ENCODE results near the gene KLHL11.
"Not testable (repeated sequence)": the region's sequence is repeated elsewhere in the genome, so short reads cannot be mapped to it uniquely, and the experiment has no call there.

KLHL11 gene

GRCh38 chr17:41835800-41836549 lies 29.2 kb downstream of the KLHL11 start, which contains the start of gene NT5C3B:
Gene NT5C3B, minus strand, starts transcription at chr17:41836232. Its CDS starts 39 bp downstream, at chr17:41836193.
- peak; percentile 35 for DNase-seq

- DNase-seq, result no peak
These were observed 29.9 kb downstream of the KLHL11 start for GRCh38 chr17:41835214-41835799.

DNA sequence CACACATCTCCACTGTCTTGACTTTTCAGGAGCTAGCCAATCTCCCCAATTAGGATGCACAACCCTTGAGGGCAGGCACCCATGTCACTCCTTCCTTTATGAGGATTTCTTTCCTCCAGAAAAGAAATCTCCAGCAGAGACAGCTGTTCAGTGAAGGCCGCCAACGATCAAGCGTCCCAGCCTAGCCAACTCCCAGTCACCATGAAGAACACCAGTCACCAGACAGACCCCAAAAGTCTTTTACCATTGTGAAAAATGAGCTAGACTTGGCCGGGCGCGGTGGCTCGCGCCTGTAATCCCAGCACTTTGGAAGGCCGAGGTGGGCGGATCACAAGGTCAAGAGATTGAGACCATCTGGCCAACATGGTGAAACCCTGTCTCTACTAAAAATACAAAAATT lies 35.3 kb downstream of the KLHL11 start:
- not testable (repeated sequence) for DNase-seq

DNA sequence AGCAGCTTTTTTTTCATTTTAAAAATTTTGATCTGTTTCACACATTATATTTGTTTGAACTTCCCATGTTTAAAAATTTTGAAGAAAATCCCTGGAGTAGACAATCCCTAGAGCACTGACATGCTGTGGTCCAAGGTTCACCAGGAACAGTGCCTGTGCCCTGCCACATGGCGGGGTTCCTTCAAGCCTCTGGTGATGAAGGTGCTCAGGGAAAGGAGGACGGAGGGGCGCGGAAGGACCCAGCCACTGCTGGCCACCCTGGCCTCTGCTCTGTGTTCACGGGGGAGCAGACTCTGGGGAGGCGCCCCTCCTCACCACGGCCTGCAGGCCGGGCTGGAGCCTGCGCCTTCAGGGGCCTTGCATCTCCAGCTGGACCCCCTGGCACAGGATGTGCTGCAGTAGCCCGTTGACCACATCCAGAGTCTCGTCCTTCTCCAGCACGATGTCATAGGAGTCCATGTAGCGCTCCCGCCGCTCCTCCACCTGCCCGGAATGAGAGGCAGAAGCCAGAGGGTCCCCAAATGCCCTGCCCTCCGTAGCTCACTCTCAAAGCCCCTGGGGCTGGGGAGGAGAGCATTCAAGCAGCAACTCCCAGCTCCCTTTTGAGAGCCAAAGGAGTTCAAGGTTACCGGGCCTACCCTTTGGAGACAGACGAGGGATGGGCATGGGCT lies 39.9 kb downstream of the KLHL11 start:
- DNase-seq, result no peak

DNA sequence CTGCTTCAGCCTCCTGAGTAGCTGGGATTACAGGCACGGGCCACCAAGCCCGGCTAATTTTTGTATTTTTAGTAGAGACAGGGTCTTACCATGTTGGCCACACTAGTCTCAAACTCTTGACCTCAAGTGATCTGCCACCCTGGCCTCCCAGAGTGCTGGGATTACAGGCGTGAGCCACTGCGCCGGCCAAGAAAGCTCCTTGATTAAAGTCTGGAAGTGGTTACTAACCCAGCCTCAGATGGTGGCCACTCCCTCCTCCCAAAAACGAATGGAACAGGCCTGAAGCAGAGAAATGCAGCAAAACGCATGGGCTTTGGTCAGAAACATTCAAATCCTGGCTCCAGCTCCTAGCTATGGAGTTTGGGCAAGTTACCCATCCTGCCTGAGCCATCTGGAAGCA lies 41.1 kb downstream of the KLHL11 start:
- DNase-seq, result no peak

GRCh38 chr17:41823580-41823979 lies 41.6 kb downstream of the KLHL11 start:
- no peak for DNase-seq

GRCh38 chr17:41823141-41823524 lies 42.1 kb downstream of the KLHL11 start:
- DNase-seq, result no peak

DNA sequence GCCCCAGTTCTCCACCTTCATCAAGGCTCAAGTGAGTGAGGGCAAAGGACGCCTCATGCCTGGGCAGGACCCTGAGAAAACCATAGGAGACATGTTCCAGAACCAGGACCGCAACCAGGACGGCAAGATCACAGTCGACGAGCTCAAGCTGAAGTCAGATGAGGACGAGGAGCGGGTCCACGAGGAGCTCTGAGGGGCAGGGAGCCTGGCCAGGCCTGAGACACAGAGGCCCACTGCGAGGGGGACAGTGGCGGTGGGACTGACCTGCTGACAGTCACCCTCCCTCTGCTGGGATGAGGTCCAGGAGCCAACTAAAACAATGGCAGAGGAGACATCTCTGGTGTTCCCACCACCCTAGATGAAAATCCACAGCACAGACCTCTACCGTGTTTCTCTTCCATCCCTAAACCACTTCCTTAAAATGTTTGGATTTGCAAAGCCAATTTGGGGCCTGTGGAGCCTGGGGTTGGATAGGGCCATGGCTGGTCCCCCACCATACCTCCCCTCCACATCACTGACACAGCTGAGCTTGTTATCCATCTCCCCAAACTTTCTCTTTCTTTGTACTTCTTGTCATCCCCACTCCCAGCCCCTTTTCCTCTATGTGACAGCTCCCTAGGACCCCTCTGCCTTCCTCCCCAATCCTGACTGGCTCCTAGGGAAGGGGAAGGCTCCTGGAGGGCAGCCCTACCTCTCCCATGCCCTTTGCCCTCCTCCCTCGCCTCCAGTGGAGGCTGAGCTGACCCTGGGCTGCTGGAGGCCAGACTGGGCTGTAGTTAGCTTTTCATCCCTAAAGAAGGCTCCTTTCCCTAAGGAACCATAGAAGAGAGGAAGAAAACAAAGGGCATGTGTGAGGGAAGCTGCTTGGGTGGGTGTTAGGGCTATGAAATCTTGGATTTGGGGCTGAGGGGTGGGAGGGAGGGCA lies 42.7 kb downstream of the KLHL11 start:
- no peak for DNase-seq

DNA sequence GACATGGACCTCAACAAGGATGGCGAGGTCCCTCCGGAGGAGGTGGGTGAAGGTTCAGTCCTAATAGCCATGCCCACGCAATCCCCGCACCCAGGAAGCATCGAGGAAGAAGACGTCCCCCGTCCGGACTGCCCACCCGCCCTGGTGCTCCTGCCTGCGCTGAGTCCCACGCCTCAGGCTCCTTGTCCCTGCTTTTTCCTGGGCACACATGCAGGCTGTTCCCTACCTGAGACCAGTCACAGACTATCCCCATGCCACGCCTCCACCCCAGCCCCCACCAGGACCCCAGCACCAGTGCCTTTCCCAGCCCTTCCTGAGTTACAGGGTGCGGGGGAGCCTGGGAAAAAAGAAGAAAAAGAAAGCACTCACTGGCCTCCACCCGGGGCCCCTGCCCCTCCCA lies 43.4 kb downstream of the KLHL11 start:
- DNase-seq, result no peak

DNA sequence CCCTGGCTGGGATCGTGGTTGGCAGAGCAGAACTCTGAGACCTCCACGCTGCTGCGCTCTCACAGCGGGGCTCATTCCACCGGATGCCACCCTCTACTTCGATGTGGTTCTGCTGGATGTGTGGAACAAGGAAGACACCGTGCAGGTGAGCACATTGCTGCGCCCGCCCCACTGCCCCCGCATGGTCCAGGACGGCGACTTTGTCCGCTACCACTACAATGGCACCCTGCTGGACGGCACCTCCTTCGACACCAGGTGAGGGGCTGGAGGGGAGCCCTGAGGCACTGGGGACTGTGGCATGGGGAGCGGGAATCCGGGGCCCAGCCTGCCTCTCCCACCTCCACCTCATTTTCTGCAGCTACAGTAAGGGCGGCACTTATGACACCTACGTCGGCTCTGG lies 47.2 kb downstream of the KLHL11 start:
- no peak for DNase-seq

- no peak for DNase-seq
These were observed 48.4 kb downstream of the KLHL11 start for GRCh38 chr17:41816637-41817320.

DNA sequence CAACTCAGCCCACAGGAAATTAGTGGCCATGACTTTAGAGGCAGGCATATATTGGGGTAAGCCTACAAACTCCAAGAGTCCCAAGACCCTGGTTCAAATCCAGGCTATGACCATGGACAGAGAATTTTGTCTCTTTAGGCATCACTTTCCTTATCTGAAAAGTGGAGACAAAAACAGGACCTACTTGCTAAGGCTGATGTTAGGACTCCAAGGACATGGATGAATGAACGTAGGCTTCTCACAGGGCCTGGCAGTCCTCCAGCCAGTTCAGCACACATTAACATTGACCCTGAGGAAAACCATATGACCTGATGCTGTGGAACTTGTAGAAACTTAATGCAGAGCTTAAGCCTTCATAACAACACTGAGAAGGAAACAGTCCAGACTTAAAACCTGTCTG lies 51.0 kb downstream of the KLHL11 start:
- DNase-seq, result no peak

DNA sequence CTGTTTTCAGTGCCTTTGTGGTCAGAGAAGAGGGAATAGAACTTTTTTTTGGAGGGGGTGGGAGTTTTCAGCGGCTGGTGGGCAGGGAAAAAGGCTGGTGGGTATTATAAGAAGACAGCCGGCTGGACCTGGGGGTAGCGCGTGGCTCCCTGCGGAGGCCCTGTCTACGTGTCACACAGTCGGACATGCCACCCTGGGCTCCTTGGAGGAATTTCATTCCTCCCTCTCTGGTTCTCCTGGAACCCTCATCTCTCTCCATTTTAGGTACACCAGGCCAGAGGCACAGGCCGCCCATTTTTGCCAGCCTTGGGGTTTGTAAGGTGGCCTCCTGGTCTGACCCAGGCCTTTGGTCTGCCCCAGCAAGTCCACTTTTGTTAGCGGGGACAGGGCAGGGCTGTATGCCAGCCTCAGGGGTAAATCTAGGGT lies 51.5 kb downstream of the KLHL11 start:
- no peak for DNase-seq

- no peak for DNase-seq
These were observed 52.0 kb downstream of the KLHL11 start for GRCh38 chr17:41813152-41813680.

DNA sequence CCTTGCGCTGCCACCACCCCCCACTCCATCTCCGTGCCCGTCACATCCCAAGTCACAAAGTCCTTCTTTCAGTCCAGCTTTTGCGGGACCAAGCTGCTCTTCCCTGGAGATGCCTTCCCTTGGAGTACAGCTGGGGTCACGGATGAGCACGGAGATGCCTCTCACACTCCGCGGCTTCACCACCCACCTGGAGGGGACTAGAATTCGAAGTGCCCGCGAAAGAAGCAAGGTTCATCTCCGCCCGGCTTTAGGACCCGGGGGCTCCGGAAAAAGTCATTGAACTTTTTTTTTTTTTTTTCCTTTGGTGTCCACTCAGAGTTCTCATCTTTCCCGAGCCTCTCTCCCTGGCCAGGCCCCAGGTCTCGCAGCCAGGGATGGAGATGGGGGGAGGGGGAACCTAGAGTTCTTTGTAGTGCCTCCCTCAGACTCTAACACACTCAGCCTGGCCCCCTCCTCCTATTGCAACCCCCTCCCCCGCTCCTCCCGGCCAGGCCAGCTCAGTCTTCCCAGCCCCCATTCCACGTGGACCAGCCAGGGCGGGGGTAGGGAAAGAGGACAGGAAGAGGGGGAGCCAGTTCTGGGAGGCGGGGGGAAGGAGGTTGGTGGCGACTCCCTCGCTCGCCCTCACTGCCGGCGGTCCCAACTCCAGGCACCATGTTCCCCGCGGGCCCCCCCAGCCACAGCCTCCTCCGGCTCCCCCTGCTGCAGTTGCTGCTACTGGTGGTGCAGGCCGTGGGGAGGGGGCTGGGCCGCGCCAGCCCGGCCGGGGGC lies 52.7 kb downstream of the KLHL11 start, which contains the start of gene FKBP10:
Gene FKBP10 (plus strand): TSS at position 624 of the 771 bp plus-strand sequence. CDS start 31 bp downstream, at position 655.
- peak; percentile 20 for DNase-seq

- DNase-seq, result peak; percentile 68
These were observed 53.5 kb downstream of the KLHL11 start, which contains the start of gene P3H4 for GRCh38 chr17:41811549-41812380. Gene P3H4, minus strand, starts transcription at chr17:41811949. Its CDS starts 34 bp downstream, at chr17:41811915.

DNA sequence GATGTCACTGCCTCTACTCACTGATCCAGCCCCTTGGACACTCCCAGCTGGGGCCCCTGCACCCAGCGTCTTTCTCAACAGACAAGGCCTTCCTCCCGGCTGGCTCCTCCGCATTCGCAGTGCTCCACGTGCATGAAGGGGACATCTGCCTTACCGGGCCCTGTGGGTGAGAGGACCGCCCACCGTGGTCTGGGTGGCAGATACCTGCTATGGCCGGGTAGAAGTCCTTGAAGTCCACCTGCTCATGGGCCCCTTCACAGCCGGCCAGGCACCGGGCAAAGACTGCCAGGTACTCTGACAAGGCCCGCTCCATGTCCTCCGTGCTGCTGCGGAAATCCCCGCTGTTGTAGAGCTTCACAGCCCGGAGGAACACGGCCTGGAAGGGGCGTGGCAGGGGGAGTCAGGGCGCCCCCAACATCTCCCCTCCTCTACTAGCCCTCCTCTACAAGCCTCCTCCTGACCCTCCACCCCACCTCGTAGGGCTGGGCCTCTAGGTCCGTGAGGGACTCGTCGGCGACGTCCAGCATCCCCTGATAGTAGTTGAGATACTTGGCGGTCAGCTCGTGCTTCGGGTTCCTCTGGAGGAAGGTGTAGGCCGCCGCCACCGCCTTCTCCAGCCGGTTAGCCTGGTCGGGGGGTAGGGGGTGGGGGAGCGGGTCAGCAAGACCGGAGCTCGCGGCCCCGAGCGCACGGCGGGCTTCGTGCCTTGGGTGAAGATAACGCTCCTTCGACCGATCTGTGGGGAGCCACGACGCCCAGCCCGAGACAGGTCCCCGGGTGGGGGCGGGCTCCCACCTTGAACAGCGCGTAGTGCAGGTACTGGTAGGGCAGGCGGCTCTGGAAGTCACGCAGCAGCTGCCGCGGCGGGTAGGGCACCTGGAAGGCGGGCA lies 54.3 kb downstream of the KLHL11 start:
- DNase-seq, result no peak

DNA sequence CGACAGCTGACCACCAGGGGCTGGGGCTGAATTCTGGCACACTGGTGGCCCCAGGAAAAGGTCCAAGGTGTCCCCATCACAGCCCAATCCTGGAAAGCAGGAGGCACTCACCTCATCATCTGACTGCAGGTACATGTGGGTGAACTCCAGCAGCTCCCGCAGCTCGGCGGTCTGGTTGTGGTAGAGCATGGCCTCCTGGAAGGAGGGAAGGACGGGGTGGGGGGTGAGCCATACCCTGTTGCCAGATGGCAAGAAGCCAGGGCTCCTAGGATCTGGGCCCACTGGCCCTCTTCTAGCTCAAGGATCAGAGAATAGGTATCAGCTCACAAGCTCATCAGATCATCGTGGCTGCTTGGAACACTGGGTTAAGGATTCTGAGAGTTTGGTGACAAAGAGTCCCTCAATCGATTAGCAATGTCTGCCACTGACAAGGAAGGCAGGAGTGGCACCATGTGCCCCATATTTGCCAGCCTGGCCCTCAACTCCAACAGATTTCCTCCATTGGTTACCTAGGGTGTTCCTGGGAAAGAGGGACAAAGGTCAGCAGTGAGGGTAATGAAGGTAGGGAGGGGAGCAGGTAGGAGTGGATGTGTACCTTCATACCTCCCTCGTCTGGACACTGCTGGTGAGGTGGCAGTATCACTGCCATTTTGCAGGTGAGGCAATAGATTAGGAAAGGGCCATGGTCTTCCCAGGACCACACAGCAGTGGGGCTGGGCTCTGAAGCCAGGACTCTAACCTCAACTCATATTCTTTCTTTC lies 58.4 kb downstream of the KLHL11 start:
- DNase-seq, result no peak

All from stimulated activated naive CD4-positive, alpha-beta T cell treated with Interleukin-2 at 50 U/mL for 16 hours (primary cell).